ENCODE measurements around the gene SLIT1.

DNA sequence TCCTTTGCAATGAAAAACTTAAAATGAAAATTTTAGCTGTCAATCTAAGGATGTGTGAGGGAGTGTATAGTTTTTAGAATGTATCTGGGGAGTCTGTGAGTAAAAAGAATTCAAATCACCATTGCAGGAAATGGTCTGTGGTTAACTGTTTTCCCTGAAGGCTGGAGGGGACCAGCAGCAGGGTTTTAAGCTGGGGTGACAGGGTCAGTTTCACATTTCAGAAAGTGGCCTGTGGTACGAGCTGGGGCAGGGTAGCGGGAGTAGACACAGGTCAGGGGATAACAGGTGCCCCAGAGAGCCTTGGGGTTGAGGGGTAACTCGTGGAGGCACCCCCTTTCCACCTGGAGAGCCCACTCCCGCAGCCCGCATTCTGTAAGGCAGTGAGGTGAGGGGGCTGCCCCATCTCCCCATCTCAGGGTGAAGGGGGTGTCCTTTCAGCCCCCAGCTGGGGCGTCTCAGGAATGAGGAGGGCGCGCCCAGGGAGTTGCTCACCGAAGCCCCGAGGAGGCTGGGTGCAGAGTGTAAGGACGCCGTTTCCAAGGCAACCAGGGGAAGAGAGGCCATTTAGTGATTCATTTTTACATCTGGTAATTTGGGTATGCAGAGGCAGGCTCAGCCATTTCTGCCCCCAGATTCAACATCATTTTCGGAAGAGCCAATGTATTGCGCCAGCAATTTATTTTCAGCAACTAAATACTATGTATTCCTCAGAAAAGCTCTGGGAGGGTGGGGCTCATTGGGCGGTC, 168.9 kb downstream of the SLIT1 start:
- TF ChIP-seq POLR2A (IDR thresholded peaks at IDR 0.05): no peak
- TF ChIP-seq, protein P1, sequence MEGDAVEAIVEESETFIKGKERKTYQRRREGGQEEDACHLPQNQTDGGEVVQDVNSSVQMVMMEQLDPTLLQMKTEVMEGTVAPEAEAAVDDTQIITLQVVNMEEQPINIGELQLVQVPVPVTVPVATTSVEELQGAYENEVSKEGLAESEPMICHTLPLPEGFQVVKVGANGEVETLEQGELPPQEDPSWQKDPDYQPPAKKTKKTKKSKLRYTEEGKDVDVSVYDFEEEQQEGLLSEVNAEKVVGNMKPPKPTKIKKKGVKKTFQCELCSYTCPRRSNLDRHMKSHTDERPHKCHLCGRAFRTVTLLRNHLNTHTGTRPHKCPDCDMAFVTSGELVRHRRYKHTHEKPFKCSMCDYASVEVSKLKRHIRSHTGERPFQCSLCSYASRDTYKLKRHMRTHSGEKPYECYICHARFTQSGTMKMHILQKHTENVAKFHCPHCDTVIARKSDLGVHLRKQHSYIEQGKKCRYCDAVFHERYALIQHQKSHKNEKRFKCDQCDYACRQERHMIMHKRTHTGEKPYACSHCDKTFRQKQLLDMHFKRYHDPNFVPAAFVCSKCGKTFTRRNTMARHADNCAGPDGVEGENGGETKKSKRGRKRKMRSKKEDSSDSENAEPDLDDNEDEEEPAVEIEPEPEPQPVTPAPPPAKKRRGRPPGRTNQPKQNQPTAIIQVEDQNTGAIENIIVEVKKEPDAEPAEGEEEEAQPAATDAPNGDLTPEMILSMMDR (IDR thresholded peaks at IDR 0.05): no peak

Measured in uterus (tissue), 2 donors.